GM12873 (cell line): ENCODE measurements around the gene TRAPPC2.

ENCODE experiments used
- CTCF ChIP-seq: IDR thresholded peaks from 2 replicates; pipeline ENCODE4 v1.5.1; 2012; ENCODE audit warnings: low read depth, mild to moderate bottlenecking, moderate library complexity, low read length, control low read depth; ENCODE audit not compliant: insufficient read depth; ENCODE audit errors: missing control alignments

TRAPPC2 gene

DNA sequence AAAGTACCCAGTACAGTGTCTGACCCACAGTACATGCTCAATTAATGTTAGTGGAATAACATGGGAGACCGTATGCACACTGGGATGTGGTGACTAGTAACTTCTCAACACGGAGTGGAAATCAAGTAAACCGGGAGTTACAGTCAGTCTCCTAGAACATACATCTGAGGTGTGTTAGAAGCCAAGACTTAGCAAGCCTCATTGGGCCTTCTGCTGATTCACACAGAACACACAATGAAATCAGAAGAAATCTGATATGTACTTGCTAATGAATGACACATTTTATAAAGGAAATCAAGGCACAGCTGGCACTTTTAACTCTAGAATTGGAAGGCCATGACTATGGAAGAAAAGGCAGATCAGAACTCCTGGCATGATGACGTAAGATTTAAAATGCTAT, 13.0 kb downstream of the TRAPPC2 start:
- TF ChIP-seq CTCF, result no peak

DNA sequence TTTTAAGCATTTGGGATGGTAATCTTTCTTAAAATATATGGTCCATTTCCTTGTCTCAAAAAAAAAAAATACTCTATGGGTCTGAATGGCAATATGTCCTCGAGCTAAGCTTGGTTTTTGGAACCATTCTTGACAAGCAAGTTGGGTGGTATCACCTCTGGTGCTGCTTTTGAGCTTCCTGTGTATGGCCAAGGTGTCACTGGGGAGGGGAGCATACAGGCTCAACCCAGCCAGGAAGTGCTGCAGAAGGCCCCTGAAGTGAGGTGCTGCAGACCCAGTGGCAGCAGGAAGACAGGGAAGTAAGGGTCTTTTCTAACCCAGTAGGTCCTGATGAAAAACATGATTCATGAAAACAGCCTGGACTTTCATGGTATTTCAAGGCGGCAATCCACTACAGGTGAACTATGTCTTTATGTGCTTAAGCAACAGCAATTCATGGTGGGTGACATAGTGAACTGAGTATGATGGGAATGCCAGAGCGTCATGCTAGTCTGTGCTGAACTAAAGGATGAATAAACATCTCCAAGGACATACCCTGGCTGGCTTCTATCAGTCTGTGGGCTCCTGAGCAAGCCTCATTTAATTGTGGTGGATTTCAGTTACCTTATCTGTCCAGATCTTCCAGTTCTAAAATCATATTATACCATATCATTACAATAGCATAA, 15.1 kb downstream of the TRAPPC2 start:
- TF ChIP-seq CTCF, result no peak

DNA sequence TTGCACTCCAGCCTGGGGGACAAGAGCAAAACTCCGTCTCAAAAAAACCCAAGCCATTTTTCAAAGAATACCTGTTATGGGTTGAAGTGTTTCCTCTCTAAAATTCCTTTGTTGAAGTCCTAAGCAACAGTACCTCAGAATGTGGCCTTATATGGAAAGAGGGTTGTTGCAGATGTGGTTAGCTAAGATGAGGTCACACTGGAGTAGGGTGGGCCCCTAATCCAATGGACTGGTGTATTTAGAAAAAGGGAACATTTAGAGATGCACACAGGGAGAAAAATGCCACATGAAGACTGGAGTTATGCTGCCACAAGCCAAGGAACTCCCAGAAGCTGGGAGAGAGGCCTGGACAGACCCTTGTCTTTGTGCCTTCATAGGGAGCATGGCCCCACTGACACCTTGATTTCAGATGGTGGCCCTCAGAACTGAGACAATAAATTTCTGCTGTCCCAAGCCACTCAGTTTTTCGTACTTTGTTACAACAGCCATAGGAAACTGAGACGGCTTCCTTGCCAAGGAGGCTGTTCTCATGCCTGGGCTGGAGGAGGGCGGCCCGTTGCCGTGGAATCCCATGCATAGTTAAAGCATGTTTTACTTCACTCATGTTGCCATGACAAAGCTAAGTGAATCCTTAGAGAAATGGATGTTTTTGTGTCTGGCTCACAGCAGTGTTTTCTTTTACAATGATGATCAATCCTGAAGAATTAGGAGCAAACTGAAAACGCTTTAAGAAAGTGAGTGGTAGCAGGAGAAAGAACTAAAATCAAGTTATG, 16.5 kb downstream of the TRAPPC2 start:
- TF ChIP-seq CTCF, result no peak

DNA sequence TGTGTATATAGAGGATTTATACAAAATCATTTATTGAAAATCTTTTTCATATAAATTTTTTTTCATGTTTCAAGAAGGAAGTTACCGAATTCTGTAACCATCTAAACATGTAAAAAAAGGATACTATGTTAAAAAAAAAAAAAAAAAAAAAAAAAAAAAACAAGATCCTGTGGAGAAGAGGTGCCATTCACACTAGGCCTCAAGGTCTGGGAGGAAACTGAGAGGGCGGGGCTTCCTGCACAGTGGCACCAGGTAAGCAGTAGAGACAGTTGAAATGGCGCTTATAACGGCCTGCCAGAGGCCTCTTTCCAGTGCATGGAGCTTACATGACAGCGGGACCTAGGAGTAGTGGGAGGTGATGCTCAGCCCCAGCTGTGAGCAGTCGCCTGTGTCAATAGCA, 17.5 kb downstream of the TRAPPC2 start:
- no peak for TF ChIP-seq CTCF

DNA sequence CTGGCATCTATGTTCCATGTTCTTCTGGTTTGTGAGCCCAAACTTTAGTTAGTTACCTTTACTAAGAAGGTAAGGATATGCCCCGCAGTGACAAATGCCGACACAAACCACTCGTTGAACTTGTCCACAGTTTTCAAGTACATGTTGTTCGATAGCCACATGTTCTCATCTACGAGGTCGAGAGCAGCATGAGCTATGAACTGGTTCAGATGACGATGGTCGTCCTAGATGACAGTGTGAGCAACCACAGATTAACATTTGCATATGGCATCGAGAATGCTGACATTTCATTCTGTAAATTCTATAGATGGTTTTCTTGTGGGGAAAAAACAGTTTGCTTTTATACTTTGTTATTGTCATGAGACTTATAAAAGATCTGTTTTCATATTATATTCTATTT, 18.0 kb downstream of the TRAPPC2 start:
- TF ChIP-seq CTCF, result no peak

DNA sequence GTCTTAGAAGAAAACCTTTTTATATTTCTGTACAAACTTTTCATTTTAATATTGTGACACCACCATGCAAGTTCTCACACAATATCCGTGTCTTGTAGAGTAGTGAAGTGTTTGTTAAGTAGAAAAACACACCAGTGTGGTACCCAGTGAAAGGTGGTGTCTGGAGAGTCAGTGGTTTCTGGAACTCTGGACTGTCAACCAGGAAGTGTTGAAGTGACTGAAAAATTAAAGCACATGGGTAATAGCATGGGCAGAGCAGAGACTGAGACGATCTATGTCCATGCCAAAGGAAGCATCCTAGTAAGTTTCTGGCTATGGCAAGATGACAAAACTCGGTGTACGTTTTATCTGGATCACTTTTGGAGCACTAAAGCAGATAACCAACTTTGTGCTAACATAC, 23.3 kb downstream of the TRAPPC2 start:
- TF ChIP-seq CTCF, result no peak

GRCh38 chrX:13703589-13703988, 30.8 kb downstream of the TRAPPC2 start:
- TF ChIP-seq CTCF, result no peak
